ENCODE results near the gene GSE1.

Gene GSE1

GRCh38 chr16:85660843-85661739 lies 48.0 kb downstream of the GSE1 start:
- Histone ChIP-seq H3K27me3 (ENCODE audit: control insufficient read depth, insufficient read depth, low read length) (no peaks in the 10 kb centered on the region), H3K4me3 (ENCODE audit: low read depth, low read length) (no peak overlapping the region), H3K4me1 (ENCODE audit: control insufficient read depth, insufficient read depth, low read length) (no peaks in the 10 kb centered on the region), H3K9me3 (ENCODE audit: control insufficient read depth, insufficient read depth, low read length) (no peaks in the 10 kb centered on the region), H3K9ac (ENCODE audit: low read depth, low read length) (no peak overlapping the region), H3K36me3 (ENCODE audit: control insufficient read depth, insufficient read depth, low read length) (peaks cover 92% of the 10 kb centered on the region)

DNA sequence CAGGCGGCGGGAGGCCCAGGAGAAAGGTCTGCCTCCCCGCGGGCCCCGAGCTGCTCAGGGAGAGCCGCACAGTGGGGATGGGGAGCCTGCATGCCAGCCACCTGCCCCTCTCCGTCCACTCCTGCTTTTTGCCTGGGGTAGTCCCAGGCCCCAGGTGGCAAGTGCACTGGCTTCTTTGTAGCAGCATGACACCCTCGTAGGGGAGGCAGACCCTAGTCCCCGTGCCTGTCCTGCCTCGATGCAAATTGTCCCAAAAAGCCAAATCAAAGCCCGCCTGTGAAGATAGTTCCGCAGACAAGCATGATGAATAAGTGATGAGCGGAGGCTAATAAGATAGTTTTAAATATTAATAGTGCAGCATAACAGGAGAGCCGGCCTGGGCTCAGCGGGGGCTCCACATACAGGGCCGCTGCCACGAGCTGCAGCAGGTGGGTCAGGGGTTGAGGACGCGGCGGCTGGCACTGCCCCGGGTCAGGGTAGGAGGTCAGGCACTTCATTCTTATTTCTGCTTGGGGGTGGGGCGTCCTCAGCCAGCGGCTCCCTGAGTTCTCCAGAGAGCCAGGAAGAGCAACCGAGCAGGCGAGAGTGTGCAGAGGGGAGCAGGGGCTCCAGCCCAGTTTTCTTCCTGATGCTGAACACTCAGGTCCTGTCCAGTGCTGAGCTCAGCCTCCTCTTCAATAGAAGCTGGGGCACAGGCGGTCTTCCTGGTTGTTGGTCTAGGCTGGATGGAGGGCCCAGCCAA lies 48.8 kb downstream of the GSE1 start:
- Histone ChIP-seq H3K36me3 (ENCODE audit: control insufficient read depth, insufficient read depth, low read length) (peaks cover 91% of the 10 kb centered on the region), H3K9me3 (ENCODE audit: control insufficient read depth, insufficient read depth, low read length) (no peaks in the 10 kb centered on the region), H3K4me1 (ENCODE audit: control insufficient read depth, insufficient read depth, low read length) (no peaks in the 10 kb centered on the region), H3K4me3 (ENCODE audit: low read depth, low read length) (no peak overlapping the region), H3K27me3 (ENCODE audit: control insufficient read depth, insufficient read depth, low read length) (no peaks in the 10 kb centered on the region), H3K9ac (ENCODE audit: low read depth, low read length) (no peak overlapping the region)

DNA sequence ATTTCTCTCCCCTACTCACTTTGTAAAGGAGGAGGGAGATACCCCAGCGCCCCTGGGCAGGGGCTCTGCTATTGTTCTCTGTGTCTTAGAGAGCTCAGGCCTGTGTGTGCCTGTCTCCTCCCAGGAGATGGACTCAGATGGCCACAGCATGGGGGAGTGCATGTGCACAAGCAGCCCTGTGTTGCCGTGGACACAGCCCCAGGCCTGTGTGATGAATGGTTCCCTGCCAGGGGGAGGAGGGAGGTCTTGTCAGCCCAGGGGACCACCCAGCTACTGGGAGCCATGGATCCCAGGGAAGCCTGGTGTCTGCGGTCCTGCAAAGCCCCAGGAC lies 49.3 kb downstream of the GSE1 start:
- Histone ChIP-seq H3K4me1 (ENCODE audit: control insufficient read depth, insufficient read depth, low read length) (no peaks in the 10 kb centered on the region), H3K9me3 (ENCODE audit: control insufficient read depth, insufficient read depth, low read length) (no peaks in the 10 kb centered on the region), H3K4me3 (ENCODE audit: low read depth, low read length) (no peak overlapping the region), H3K36me3 (ENCODE audit: control insufficient read depth, insufficient read depth, low read length) (peaks cover 91% of the 10 kb centered on the region), H3K9ac (ENCODE audit: low read depth, low read length) (no peak overlapping the region), H3K27me3 (ENCODE audit: control insufficient read depth, insufficient read depth, low read length) (no peaks in the 10 kb centered on the region)

DNA sequence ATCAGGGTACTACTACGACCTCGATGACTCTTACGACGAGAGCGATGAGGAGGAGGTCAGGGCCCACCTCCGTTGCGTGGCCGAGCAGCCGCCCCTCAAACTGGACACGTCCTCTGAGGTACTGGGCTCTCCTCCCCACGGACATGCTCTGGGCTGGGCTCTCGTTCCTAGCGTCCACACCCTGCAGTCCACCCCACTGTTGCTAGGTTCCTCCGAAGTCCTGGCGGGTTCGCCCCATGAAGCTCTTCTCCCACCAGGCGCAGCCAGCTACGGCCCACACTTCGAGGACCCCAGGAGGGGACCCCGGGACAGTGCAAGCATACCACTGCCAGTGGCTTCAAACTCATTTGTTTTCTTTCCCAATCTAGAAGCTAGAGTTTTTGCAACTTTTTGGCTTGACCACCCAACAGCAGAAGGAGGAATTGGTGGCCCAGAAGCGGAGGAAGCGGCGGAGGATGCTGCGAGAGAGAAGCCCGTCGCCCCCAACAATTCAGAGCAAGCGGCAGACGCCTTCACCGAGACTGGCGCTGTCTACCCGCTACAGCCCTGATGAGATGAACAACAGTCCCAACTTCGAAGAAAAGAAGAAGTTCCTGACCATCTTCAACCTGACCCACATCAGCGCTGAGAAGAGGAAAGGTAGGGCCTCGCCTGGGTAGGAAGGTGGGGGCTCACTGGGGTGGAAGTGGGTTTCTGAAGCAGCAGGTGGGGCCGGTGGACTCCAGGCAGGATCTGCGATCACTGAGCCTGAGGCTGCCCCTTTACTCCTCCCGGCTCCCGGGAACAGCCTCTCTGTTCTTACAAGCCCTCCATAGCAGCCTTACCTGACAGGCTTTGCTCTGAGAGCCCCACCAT lies 50.1 kb downstream of the GSE1 start:
- Histone ChIP-seq H3K36me3 (ENCODE audit: control insufficient read depth, insufficient read depth, low read length) (peaks cover 92% of the 10 kb centered on the region), H3K4me3 (ENCODE audit: low read depth, low read length) (no peak overlapping the region), H3K4me1 (ENCODE audit: control insufficient read depth, insufficient read depth, low read length) (no peaks in the 10 kb centered on the region), H3K27me3 (ENCODE audit: control insufficient read depth, insufficient read depth, low read length) (no peaks in the 10 kb centered on the region), H3K9ac (ENCODE audit: low read depth, low read length) (no peak overlapping the region), H3K9me3 (ENCODE audit: control insufficient read depth, insufficient read depth, low read length) (no peaks in the 10 kb centered on the region)

DNA sequence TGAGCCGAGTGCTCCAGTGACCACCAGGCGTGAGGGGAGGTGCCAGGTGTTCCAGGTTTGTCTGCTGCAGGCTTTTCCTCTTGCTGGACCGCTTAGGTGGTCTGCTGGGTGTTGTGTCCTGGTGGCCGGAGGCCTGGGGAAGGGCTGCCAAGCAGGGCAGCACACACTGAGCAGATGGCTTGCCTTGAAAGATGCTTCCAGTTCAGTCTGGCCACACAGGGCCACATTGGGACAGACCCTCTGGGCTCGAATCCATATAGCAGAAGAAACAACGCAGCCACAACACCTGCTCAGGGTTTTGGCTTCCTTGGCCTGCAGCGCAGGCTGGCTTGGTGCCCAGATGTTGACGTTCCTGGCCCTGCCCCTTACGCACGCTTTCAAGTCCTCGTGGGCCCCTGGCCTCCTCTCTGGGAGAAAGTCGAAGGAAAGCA lies 50.8 kb downstream of the GSE1 start:
- Histone ChIP-seq H3K36me3 (ENCODE audit: control insufficient read depth, insufficient read depth, low read length) (peaks cover 91% of the 10 kb centered on the region), H3K4me3 (ENCODE audit: low read depth, low read length) (no peak overlapping the region), H3K4me1 (ENCODE audit: control insufficient read depth, insufficient read depth, low read length) (no peaks in the 10 kb centered on the region), H3K27me3 (ENCODE audit: control insufficient read depth, insufficient read depth, low read length) (no peaks in the 10 kb centered on the region), H3K9ac (ENCODE audit: low read depth, low read length) (no peak overlapping the region), H3K9me3 (ENCODE audit: control insufficient read depth, insufficient read depth, low read length) (no peaks in the 10 kb centered on the region)

- Histone ChIP-seq H3K9me3 (ENCODE audit: control insufficient read depth, insufficient read depth, low read length) (no peaks in the 10 kb centered on the region), H3K36me3 (ENCODE audit: control insufficient read depth, insufficient read depth, low read length) (peaks cover 90% of the 10 kb centered on the region), H3K4me1 (ENCODE audit: control insufficient read depth, insufficient read depth, low read length) (no peaks in the 10 kb centered on the region), H3K9ac (ENCODE audit: low read depth, low read length) (no peak overlapping the region), H3K27me3 (ENCODE audit: control insufficient read depth, insufficient read depth, low read length) (no peaks in the 10 kb centered on the region), H3K4me3 (ENCODE audit: low read depth, low read length) (no peak overlapping the region)
Measured at GRCh38 chr16:85664580-85665372, 51.7 kb downstream of the GSE1 start.

DNA sequence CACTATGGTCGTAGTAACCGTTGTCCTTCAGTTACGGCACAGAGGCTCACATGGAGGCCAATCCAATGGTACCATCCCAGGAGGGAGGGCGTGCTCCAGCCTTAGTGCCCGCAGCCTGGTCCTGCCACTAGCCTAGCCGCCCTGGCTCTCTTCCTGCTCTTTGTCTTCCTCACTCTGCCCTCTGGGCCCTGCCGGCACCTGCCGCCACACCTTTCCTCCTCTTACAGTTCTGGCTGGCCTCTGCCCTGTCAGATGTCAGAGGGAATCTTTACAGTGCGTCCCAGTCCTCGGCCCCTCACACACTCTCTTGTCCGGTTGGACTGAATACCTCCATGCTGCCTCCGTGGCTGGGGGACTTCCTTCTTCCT lies 52.2 kb downstream of the GSE1 start:
- Histone ChIP-seq H3K9me3 (ENCODE audit: control insufficient read depth, insufficient read depth, low read length) (no peaks in the 10 kb centered on the region), H3K27me3 (ENCODE audit: control insufficient read depth, insufficient read depth, low read length) (no peaks in the 10 kb centered on the region), H3K4me3 (ENCODE audit: low read depth, low read length) (no peak overlapping the region), H3K36me3 (ENCODE audit: control insufficient read depth, insufficient read depth, low read length) (peaks cover 86% of the 10 kb centered on the region), H3K4me1 (ENCODE audit: control insufficient read depth, insufficient read depth, low read length) (no peaks in the 10 kb centered on the region), H3K9ac (ENCODE audit: low read depth, low read length) (no peak overlapping the region)

GRCh38 chr16:85665929-85666328 lies 52.8 kb downstream of the GSE1 start:
- no peak overlapping the region for H3K4me3 ChIP-seq (ENCODE audit: low read depth, low read length)
- H3K9me3 ChIP-seq (ENCODE audit: control insufficient read depth, insufficient read depth, low read length) = no peaks in the 10 kb centered on the region
- no peaks in the 10 kb centered on the region for H3K27me3 ChIP-seq (ENCODE audit: control insufficient read depth, insufficient read depth, low read length)
- H3K4me1 ChIP-seq (ENCODE audit: control insufficient read depth, insufficient read depth, low read length) = no peaks in the 10 kb centered on the region
- H3K9ac ChIP-seq (ENCODE audit: low read depth, low read length) = no peak overlapping the region
- H3K36me3 ChIP-seq (ENCODE audit: control insufficient read depth, insufficient read depth, low read length) = peaks cover 87% of the 10 kb centered on the region

GRCh38 chr16:85667261-85667660 lies 54.1 kb downstream of the GSE1 start:
- Histone ChIP-seq H3K9ac (ENCODE audit: low read depth, low read length) (no peak overlapping the region), H3K36me3 (ENCODE audit: control insufficient read depth, insufficient read depth, low read length) (peaks cover 83% of the 10 kb centered on the region), H3K9me3 (ENCODE audit: control insufficient read depth, insufficient read depth, low read length) (no peaks in the 10 kb centered on the region), H3K27me3 (ENCODE audit: control insufficient read depth, insufficient read depth, low read length) (no peaks in the 10 kb centered on the region), H3K4me3 (ENCODE audit: low read depth, low read length) (no peak overlapping the region), H3K4me1 (ENCODE audit: control insufficient read depth, insufficient read depth, low read length) (no peaks in the 10 kb centered on the region)

DNA sequence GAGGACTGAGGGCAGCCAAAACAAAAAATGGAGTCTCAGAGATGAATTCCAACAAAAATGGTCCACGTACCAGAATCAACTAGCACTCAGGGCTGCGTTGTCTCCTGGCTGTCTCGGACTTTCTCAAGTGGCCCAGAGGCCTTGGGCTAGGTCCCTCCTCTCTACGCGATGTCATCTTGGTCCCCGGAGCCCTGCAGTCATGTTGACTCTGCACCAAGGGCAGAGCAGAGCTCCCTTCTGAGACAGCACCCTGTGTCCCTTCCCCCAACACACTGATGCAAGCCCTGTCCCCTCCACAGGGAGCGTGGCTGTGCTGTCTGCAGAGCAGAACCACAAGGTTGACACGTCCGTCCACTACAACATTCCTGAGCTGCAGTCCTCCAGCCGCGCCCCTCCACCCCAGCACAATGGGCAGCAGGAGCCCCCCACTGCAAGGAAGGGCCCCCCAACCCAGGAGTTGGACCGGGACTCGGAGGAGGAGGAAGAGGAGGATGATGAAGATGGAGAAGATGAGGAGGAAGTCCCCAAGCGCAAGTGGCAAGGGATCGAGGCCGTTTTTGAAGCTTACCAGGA lies 54.8 kb downstream of the GSE1 start:
- H3K4me1 ChIP-seq (ENCODE audit: control insufficient read depth, insufficient read depth, low read length) = no peaks in the 10 kb centered on the region
- H3K9me3 ChIP-seq (ENCODE audit: control insufficient read depth, insufficient read depth, low read length) = no peaks in the 10 kb centered on the region
- no peaks in the 10 kb centered on the region for H3K27me3 ChIP-seq (ENCODE audit: control insufficient read depth, insufficient read depth, low read length)
- peaks cover 77% of the 10 kb centered on the region for H3K36me3 ChIP-seq (ENCODE audit: control insufficient read depth, insufficient read depth, low read length)
- H3K4me3 ChIP-seq (ENCODE audit: low read depth, low read length) = no peak overlapping the region
- H3K9ac ChIP-seq (ENCODE audit: low read depth, low read length) = no peak overlapping the region
